Measurements from ENCODE around the gene PTPRM.

The PTPRM gene

GRCh38 chr18:8332286-8332685 lies 765.2 kb downstream of the PTPRM start:
- ChIA-PET POLR2A (ENCODE audit: low non-redundant PET) (no interaction called here), CTCF (no interaction called here)
- DNase-seq (ENCODE audit: low spot score): no peak
- H3K27ac ChIP-seq: no peak overlapping the region
- TF ChIP-seq CTCF (conservative IDR thresholded peaks at IDR 0.05; ENCODE audit: low read depth): no peak

GRCh38 chr18:8333961-8334360 lies 766.8 kb downstream of the PTPRM start:
- no peak for DNase-seq (ENCODE audit: low spot score)
- H3K27ac ChIP-seq: no peak overlapping the region
- POLR2A ChIA-PET (ENCODE audit: low non-redundant PET): no interaction called here
- TF ChIP-seq CTCF (conservative IDR thresholded peaks at IDR 0.05; ENCODE audit: low read depth): no peak
- CTCF ChIA-PET: no interaction called here

- CTCF ChIA-PET: no interaction called here
- no peak for TF ChIP-seq CTCF (conservative IDR thresholded peaks at IDR 0.05; ENCODE audit: low read depth)
- POLR2A ChIA-PET (ENCODE audit: low non-redundant PET): no interaction called here
- no peak overlapping the region for H3K27ac ChIP-seq
- DNase-seq (ENCODE audit: low spot score): no peak
These were observed 770.1 kb downstream of the PTPRM start for GRCh38 chr18:8337211-8337610.

GRCh38 chr18:8339210-8339609 lies 772.1 kb downstream of the PTPRM start:
- no peak overlapping the region for H3K27ac ChIP-seq
- TF ChIP-seq CTCF (conservative IDR thresholded peaks at IDR 0.05; ENCODE audit: low read depth): no peak
- CTCF ChIA-PET: no interaction called here
- POLR2A ChIA-PET (ENCODE audit: low non-redundant PET): no interaction called here
- no peak for DNase-seq (ENCODE audit: low spot score)

GRCh38 chr18:8339952-8340351 lies 772.8 kb downstream of the PTPRM start:
- ChIA-PET POLR2A (ENCODE audit: low non-redundant PET) (no interaction called here), CTCF (no interaction called here)
- no peak for DNase-seq (ENCODE audit: low spot score)
- H3K27ac ChIP-seq: no peak overlapping the region
- no peak for TF ChIP-seq CTCF (conservative IDR thresholded peaks at IDR 0.05; ENCODE audit: low read depth)

GRCh38 chr18:8341481-8342230 lies 774.5 kb downstream of the PTPRM start:
- POLR2A ChIA-PET (ENCODE audit: low non-redundant PET): no interaction called here
- DNase-seq (ENCODE audit: low spot score): no peak
- H3K27ac ChIP-seq: no peak overlapping the region
- no peak for TF ChIP-seq CTCF (conservative IDR thresholded peaks at IDR 0.05; ENCODE audit: low read depth)
- CTCF ChIA-PET: interaction anchor here (0.6 kb wide), 1 partner anchor 151 kb away, joined by 5 read pairs; no protein-coding TSS in a partner anchor

Measured in RWPE1 (cell line).